ENCODE results near the gene PBX3.

Gene PBX3

DNA sequence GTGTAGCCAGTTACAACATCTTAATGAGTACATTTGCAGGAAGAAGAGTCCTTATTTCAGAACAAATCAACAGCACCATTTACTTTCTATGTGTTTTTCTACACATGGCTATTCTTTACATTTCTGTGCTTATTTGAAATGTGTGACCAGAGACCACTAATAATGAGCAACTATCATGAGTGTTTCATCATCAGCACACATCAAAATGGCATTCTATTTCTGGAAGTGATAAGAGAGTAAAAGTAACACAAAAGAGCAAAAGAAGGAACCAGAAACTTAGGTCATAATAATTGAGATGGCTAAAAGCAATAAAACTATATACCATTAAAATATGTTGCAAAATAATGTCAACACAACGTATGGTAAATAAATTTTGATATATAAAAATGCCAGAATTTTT is 159.7 kb downstream of the PBX3 start:
- H3K4me3 ChIP-seq (ENCODE audit: low read depth, low read length), result no peak overlapping the region

DNA sequence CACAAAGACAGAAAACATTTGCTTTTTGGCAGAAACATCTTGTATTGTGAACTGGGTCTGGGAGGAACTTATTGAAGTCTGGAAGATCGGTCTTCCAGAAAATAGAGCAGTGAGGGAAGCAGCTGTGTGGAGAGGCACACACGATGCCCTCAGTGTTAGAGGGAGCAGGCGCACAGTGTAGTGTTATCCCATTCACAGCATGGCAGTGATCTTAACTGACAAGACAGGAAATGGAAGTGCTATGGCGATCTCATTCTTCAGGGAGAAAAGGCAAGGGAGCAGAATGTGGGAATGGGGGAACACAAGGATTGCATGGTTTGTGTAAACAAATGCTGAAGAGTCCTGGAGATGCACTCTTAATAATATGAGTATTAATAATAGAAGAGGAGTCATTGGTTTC is 161.0 kb downstream of the PBX3 start:
- no peak overlapping the region for H3K4me3 ChIP-seq (ENCODE audit: low read depth, low read length)
- TF ChIP-seq, protein P1, sequence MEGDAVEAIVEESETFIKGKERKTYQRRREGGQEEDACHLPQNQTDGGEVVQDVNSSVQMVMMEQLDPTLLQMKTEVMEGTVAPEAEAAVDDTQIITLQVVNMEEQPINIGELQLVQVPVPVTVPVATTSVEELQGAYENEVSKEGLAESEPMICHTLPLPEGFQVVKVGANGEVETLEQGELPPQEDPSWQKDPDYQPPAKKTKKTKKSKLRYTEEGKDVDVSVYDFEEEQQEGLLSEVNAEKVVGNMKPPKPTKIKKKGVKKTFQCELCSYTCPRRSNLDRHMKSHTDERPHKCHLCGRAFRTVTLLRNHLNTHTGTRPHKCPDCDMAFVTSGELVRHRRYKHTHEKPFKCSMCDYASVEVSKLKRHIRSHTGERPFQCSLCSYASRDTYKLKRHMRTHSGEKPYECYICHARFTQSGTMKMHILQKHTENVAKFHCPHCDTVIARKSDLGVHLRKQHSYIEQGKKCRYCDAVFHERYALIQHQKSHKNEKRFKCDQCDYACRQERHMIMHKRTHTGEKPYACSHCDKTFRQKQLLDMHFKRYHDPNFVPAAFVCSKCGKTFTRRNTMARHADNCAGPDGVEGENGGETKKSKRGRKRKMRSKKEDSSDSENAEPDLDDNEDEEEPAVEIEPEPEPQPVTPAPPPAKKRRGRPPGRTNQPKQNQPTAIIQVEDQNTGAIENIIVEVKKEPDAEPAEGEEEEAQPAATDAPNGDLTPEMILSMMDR (IDR thresholded peaks at IDR 0.05; ENCODE audit: low read depth, low read length), result no peak

More for the DNA sequence above, 159.7 kb downstream of the PBX3 start:
- TF ChIP-seq, protein P1 (IDR thresholded peaks at IDR 0.05; ENCODE audit: low read depth, low read length), result no peak

DNA sequence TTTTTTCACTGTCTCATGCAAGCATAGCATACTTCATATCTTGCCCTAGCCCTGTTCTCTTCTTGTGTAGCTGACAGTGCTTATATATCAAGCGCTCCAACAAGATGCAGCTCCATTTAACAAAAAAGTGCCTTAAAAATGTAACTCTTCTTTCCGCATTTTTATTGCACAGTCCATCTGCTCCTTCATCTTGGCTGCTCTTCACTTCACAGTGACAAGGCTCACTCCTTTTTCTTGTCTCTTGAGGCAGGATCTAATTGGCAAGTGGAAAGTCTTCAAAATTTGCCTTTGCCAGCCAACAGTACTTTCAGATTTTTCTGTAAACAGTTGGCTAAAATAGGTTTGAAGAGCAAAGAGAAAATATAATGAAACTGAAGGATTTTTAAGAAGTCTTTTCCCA is 161.8 kb downstream of the PBX3 start:
- TF ChIP-seq, protein P1 (IDR thresholded peaks at IDR 0.05; ENCODE audit: low read depth, low read length), result no peak
- no peak overlapping the region for H3K4me3 ChIP-seq (ENCODE audit: low read depth, low read length)

DNA sequence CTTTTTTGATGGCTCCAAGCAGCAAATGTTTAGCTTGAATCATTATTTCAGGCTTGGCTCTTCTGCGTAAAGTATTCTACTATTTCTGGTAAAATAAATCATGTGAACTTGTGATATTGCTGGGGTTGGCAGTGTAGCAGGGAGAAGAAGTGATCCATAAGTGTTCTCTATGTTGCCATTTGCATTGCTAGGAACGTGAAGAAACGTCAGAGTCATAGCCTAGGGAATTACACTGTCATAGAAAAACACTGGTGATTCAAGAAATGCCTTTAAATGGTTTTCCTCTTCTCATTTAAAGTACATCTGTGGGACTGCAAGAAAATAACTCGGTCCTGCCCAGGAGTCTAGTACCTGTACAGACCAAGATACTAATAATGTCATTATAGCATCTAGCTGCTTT is 162.3 kb downstream of the PBX3 start:
- TF ChIP-seq, protein P1 (IDR thresholded peaks at IDR 0.05; ENCODE audit: low read depth, low read length), result no peak
- no peak overlapping the region for H3K4me3 ChIP-seq (ENCODE audit: low read depth, low read length)

DNA sequence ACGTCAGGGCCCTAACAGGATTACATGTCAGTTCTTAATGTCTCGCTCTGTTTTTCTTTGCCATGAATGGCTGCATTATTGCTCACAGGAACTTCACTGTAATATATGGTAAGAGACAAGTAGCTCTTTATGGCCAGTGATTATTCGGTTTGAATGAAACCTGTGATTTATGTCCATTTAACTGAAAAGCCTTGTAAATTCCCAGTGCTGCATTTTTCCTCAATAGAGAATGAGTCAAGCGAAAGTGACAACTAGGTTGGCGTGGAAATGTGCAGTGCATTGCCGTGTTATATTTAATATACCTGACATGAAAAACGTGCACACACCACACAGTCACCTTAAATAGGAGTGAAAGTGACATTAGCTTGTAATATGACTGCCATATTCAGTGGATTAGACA is 163.1 kb downstream of the PBX3 start:
- TF ChIP-seq, protein P1 (IDR thresholded peaks at IDR 0.05; ENCODE audit: low read depth, low read length), result no peak

DNA sequence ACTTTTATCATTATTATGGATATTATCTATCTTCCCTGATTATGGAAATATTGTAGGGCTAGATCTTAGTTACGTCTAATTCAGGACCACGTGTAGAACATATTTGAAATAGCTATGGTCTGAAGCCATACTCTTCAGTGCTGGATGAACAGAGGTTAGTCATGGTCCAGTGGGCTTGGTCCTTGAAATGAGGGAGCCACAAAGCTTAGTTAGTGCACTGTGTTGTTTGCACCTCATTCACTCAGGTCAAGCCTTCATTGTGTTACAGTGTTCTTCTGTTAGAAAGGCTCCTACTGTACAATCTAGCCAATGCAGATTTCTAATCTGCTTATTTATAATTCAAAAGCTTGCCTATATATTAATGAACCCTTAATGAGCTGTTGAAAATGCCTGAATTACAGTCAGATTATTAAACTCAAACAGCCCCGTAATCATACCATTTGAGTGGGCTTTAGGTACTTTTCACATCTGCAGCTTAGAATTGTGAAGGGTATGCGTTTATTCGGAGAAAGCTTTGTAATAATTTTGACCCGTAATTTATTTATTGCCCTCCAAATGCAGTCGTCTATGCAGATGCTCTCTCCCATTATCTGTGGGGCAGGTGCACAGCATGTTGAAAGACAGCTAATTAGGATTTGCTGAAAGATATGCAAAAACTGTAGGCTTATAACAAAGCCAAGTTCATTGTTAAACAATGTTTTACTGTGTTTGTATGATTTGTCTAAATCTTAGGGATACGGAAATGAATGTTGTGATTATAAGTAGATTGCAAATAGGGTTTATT is 164.9 kb downstream of the PBX3 start:
- TF ChIP-seq, protein P1 (IDR thresholded peaks at IDR 0.05; ENCODE audit: low read depth, low read length), result no peak
- no peak overlapping the region for H3K4me3 ChIP-seq (ENCODE audit: low read depth, low read length)

More for the DNA sequence above, 163.1 kb downstream of the PBX3 start:
- no peak overlapping the region for H3K4me3 ChIP-seq (ENCODE audit: low read depth, low read length)

DNA sequence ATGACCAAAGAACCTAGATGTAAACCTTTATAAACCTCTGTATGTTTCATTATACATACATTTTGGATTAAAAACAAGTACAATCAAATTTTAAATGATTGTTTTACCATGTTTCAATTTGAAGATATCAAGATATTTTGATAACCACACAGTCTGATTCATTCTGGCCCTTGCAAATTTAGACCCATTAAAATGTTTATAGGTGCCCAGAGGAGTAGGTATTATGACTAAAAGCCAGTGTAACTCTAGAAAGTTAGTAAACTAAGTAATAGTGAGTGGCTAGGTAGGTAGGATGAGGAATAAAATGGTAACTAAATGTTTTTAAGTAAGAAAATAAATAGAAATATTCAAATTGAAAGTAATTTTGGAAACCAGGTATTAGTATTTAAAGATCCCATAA is 165.5 kb downstream of the PBX3 start:
- TF ChIP-seq, protein P1 (IDR thresholded peaks at IDR 0.05; ENCODE audit: low read depth, low read length), result no peak
- H3K4me3 ChIP-seq (ENCODE audit: low read depth, low read length), result no peak overlapping the region

All from WI38 (cell line).